NCI-H524 treated with DMSO at 0.1 percent for 48 hours (cell line): ENCODE measurements around the gene ASRGL1.
"Not testable (repeated sequence)": the region's sequence is repeated elsewhere in the genome, so short reads cannot be mapped to it uniquely, and the experiment has no call there.

Source experiments
- DNase-seq: peaks from one replicate; lab custom pipeline; 2025; lab: John Stamatoyannopoulos, UW

ASRGL1 gene

GRCh38 chr11:62337303-62338181 lies at the start of gene ASRGL1:
Gene ASRGL1 (plus strand): TSS chr11:62337448. CDS start chr11:62337978, 530 bp downstream.
- peak; percentile 42 for DNase-seq

DNA sequence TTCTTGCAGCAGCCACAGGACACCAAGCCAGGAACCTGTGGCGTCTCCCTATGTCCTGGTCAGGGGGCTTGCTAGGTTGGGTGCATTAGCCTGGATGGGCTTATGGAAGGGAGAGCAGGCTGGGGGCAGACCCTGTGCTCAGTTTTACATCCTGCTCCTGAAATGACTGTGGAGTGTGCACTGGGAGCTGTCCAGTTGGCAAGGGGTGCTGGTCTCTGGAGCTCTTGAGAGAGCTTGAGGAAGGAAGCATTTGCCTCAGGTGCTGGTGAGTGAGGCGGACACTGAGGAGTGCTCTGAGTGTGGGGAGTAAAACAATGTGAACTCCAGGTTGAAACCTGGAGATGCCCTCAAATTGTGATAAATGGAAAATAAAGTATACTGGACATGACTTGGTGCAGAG lies 41.7 kb upstream of the ASRGL1 start:
- DNase-seq, result no peak

DNA sequence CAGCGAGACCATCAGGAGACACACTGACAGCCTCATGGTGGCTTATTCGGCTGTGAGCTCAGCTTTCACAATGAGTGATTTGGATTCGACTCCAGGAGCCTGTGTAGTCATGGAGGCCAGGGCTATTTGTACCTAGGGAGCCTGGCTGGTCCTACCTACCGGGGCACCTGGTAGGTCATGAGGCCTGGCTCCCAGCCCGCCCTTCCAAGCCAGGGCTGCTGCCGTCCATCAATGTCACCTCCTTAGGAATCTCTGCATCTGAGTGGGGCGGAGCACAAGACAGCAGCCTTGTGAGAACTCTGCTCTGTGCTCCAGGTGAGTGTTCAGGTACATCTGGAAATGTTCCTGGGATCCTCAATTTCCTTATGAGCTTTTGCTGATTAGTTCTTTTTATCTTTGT lies 38.3 kb upstream of the ASRGL1 start, which contains the start of gene SCGB1D4:
Gene SCGB1D4, minus strand, starts transcription at position 101 of the 400 bp plus-strand sequence. Its CDS starts 65 bp downstream, at position 36.
- no peak for DNase-seq

- DNase-seq, result no peak
Measured at GRCh38 chr11:62306227-62306626, 31.0 kb upstream of the ASRGL1 start.

- DNase-seq, result no peak
Measured at GRCh38 chr11:62307950-62308349, 29.3 kb upstream of the ASRGL1 start.

DNA sequence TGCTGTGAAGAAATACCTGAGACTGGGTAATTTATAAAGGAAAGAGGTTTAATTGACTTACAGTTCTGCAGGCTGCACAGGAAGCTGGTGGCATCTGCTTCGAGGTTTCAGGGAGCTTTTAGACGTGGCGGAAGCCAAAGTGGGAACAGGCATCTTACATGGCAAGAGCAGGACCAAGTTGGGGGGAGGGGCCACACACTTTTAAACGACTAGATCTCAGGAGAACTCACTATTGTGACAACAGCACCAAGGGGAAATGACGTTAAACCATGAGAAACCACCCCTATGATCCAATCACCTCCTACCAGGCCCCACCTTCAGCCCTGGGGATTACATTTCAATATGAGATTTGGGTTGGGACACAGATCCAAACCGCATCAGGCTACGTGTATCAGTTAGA lies 27.3 kb upstream of the ASRGL1 start:
- no peak for DNase-seq

- no peak for DNase-seq
Measured at GRCh38 chr11:62315431-62315830, 21.8 kb upstream of the ASRGL1 start.

DNA sequence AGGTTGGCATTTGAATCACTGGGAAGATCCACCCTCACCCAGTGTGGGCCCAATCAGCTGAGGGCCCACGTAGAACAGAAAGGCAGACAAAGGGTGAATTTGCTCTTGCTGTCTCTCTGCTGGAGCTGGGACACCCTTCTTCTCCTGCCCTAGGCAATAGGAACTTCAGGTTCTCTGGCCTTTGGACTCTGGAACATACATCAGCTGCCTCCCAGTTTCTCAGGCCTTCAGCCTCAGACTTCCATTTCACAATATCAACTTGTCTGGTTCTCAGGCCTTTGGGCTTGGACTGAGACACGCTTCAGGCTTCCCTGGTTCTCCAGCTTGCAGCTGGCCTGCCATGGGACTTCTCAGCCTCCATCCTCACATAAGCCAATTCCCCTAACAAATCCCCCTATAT lies 14.7 kb upstream of the ASRGL1 start:
- no peak for DNase-seq

GRCh38 chr11:62324731-62325556 lies 12.3 kb upstream of the ASRGL1 start:
- no peak for DNase-seq

DNA sequence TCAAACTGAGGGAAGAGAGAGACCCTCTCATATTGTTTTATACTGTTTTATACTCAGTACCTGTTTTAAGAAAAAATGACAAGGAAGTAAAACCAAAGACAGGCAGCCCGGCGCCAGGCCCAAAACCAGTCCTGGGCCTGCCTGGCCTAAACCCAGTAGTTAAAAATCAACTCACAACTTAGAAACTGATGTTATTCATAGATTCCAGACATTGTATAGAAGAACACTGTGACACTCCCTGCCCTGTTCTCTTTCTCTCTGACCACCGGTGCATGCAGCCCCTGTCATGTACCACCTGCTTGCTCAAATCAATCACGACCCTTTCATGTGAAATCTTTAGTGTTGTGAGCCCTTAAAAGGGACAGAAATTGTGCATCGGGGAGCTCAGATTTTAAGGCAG lies 11.5 kb upstream of the ASRGL1 start:
- not testable (repeated sequence) for DNase-seq

DNA sequence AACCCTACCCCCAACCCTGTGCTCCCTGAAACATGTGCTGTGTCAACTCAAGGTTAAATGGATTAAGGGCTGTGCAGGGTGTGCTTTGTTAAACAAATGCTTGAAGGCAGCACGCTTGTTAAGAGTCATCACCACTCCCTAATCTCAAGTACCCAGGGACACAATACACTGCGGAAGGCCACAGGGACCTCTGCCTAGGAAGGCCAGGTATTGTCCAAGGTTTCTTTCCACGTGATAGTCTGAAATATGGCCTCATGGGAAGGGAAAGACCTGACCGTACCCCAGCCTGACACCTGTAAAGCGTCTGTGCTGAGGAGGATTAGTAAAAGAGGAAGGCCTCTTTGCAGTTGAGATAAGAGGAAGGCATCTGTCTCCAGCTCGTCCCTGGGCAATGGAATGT lies 10.5 kb upstream of the ASRGL1 start:
- DNase-seq, result peak; percentile 12

DNA sequence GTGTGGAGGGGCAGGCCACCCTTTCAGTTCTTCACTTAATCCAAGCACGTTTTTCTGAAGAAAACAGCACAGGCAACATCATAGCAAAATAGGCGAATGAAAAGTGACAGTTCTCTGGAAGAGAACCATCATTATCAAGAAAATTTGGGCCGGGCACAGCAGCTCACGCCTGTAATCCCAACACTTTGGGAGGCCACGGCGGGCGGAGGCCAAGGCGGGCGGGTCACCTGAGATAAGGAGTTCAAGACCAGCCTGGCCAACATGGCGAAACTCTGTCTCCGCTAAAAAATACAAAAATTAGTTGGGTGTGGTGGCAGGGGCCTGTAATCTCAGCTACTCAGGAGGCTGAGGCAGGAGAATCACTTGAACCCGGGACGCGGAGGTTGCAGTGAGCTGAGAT lies 9.7 kb upstream of the ASRGL1 start:
- not testable (repeated sequence) for DNase-seq

DNA sequence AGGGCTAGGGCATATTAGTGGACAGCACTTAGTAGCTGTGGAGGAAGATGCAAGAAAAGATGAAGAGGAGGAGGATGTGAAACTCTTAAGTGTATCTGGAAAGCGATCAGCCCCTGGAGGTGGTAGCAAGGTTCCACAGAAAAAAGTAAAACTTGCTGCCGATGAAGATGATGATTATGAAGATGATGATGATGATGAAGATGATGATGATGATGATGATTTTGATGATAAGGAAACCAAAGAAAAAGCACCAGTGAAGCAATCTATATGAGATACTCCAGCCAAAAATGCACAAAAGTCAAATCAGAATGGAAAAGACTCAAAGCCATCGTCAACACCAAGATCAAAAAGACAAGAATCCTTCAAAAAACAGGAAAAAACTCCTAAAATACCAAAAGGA lies 6.0 kb upstream of the ASRGL1 start:
- not testable (repeated sequence) for DNase-seq

DNA sequence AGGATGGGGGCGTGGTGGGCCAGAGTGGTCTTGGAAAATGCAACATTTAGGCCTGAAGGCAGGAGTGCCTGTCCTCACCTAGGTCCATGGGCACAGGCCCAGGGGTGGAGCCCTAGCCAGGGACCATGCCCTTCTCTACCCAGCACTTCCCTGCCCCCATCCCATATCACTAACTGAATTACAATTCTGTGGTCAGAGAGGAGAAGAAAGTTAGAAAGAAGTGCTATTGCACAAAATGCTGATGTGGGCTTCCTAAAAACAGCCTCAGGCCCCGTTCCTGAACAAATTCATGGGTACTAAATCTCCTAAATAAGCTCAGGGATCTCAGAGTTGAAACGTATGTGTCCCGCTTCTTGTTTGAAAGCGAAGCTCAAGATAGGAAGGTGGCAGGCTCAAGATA lies 3.5 kb upstream of the ASRGL1 start:
- DNase-seq, result no peak

DNA sequence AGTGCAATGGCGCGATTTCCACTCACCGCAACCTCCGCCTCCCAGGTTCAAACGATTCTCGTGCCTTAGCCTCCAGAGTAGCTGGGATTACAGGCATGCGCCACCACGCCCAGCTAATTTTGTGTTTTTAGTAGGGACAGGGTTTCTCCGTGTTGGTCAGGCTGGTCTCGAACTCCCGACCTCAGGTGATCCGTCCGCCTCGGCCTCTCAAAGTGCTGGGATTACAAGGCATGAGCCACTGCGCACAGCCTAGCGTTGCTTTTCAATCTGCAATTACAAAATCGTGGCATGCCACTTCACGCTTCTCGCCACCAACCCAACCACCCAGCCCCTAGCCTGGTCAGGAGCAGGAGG lies 322 bp upstream of the ASRGL1 start:
- not testable (repeated sequence) for DNase-seq

- no peak for DNase-seq
Measured at GRCh38 chr11:62338218-62338617, 970 bp downstream of the ASRGL1 start.

- no peak for DNase-seq
Measured at GRCh38 chr11:62340269-62340901, 3.1 kb downstream of the ASRGL1 start.

- DNase-seq, result no peak
Measured at GRCh38 chr11:62341588-62341987, 4.3 kb downstream of the ASRGL1 start.

GRCh38 chr11:62343646-62344190 lies 6.5 kb downstream of the ASRGL1 start:
- not testable (repeated sequence) for DNase-seq

DNA sequence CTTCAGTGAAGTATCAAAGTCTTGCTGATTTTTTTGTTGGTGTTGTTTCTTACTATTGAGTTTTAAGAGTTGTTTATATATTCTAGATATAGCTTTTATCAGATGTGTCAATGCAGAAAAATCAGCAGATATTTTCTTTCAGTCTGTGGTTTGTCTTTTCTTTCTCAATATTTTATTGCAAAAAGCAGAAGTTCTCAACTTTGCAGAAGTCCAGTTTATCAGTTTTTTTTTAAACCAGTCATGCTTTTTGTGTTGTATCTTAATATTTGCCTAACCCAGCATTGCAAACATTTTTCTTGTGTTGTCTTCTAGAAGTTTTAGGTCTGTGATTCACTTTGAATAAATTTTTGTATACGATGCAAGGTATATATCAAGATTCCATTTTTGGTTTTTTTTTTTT lies 7.0 kb downstream of the ASRGL1 start:
- no peak for DNase-seq

GRCh38 chr11:62345861-62346260 lies 8.6 kb downstream of the ASRGL1 start:
- DNase-seq, result no peak
